Keratinocyte (primary cell): ENCODE data around the gene FAM177B.
A peak's percentile ranks its signal among the peaks of the same experiment; 100 is the strongest.

Experiments used
- EZH2 ChIP-seq: IDR thresholded peaks from one replicate; pipeline ENCODE4 v1.6.1; 2012; ENCODE audit warnings: inconsistent platforms, mild to moderate bottlenecking, low read length, moderate library complexity
- TF ChIP-seq, protein P1 (sequence below), 3 experiments: IDR thresholded peaks in 1 of 3; conservative IDR thresholded peaks in 1 of 3; optimal IDR thresholded peaks in 1 of 3; 2 replicates in 2 of 3; 3 replicates in 1 of 3; pipeline versions ENCODE3 to v1.5.1; 2011; ENCODE audit warnings: low read length in 3 of 3, mild to moderate bottlenecking in 3 of 3, moderate library complexity in 2 of 3, control low read depth in 1 of 3, inconsistent platforms in 1 of 3; ENCODE audit not compliant: insufficient read depth in 2 of 3; ENCODE audit errors: extremely low read depth in 1 of 3

DNA sequence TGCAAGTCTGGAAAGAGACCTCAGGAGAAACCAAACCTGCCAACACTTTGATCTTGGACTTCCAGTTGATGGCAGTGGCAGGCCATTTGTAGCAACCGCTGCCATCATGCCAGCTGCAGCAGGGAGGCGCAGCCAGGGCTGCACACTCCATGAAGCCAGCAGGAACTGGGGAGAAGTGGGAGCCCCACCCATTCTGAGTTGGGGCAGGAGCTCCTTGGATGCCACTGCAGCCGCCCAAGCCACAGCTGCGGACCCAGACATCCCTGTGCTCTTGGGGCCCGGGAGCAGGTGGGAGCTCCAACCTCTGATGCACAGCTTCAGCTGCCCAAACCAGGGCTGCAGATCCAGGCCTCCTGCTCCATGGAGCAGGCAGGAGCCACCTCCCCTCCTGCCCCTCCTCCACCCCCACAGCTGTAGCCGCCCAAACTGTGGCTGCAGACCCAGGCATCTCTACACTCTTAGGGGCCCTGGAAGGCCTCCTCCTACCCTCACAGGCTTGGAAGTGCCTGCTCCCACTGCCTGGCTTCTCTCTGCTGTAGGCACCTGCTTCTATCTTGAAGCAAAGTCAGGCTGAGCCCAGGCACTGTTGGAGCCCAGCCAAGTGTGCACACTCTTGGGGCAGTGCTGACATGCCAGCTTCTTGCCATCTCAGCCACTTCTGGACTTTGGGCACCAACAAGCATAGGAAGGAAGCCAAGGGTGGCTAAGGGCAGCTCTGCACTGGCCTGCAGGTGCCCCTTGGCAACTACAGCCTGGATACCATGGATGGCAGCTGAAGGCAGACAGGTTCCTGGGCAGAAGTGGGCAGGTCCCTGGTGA is 57.9 kb downstream of the FAM177B start:
- TF ChIP-seq, protein P1, sequence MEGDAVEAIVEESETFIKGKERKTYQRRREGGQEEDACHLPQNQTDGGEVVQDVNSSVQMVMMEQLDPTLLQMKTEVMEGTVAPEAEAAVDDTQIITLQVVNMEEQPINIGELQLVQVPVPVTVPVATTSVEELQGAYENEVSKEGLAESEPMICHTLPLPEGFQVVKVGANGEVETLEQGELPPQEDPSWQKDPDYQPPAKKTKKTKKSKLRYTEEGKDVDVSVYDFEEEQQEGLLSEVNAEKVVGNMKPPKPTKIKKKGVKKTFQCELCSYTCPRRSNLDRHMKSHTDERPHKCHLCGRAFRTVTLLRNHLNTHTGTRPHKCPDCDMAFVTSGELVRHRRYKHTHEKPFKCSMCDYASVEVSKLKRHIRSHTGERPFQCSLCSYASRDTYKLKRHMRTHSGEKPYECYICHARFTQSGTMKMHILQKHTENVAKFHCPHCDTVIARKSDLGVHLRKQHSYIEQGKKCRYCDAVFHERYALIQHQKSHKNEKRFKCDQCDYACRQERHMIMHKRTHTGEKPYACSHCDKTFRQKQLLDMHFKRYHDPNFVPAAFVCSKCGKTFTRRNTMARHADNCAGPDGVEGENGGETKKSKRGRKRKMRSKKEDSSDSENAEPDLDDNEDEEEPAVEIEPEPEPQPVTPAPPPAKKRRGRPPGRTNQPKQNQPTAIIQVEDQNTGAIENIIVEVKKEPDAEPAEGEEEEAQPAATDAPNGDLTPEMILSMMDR (optimal IDR thresholded peaks at IDR 0.05 in 1 of 3, IDR thresholded peaks at IDR 0.05 in 1 of 3, conservative IDR thresholded peaks at IDR 0.05 in 1 of 3; ENCODE audit: extremely low read depth in 1 of 3, insufficient read depth in 2 of 3, low read length in 3 of 3) = peak in 2 of 3 experiments; percentile 40 to 54
- TF ChIP-seq EZH2 = no peak
